Stimulated activated CD8-positive, alpha-beta memory T cell treated with anti-CD3 and anti-CD28 coated beads, Interleukin-4, amount 100 ng/mL, for 24 hours (primary cell): Measurements from ENCODE around the gene LDB3.
A peak's percentile ranks its signal among the peaks of the same experiment; 100 is the strongest.
"Not testable (repeated sequence)": the region's sequence is repeated elsewhere in the genome, so short reads cannot be mapped to it uniquely, and the experiment has no call there.

ENCODE experiments used
- DNase-seq: peaks from one replicate; pipeline ENCODE4 v3.0.0-alpha.2; 2020; ENCODE audit warnings: low read depth

The LDB3 gene

GRCh38 chr10:86730227-86730626, 61.9 kb downstream of the LDB3 start:
- no peak for DNase-seq

GRCh38 chr10:86732771-86733170, 64.5 kb downstream of the LDB3 start:
- no peak for DNase-seq

GRCh38 chr10:86733260-86733671, 65.0 kb downstream of the LDB3 start:
- no peak for DNase-seq

- DNase-seq: no peak
Measured at GRCh38 chr10:86734207-86734988, 66.1 kb downstream of the LDB3 start.

GRCh38 chr10:86735278-86735677, 67.0 kb downstream of the LDB3 start:
- DNase-seq: not testable (repeated sequence)

GRCh38 chr10:86742230-86742629, 73.9 kb downstream of the LDB3 start:
- DNase-seq: no peak

- no peak for DNase-seq
Measured at GRCh38 chr10:86744067-86744725, 75.9 kb downstream of the LDB3 start.

- DNase-seq: no peak
Measured at GRCh38 chr10:86747796-86748581, 79.7 kb downstream of the LDB3 start.

GRCh38 chr10:86749854-86750253, 81.5 kb downstream of the LDB3 start:
- DNase-seq: no peak

GRCh38 chr10:86751477-86751876, 83.2 kb downstream of the LDB3 start:
- DNase-seq: no peak

- DNase-seq: no peak
Measured at GRCh38 chr10:86752311-86752710, 84.0 kb downstream of the LDB3 start.

GRCh38 chr10:86753051-86753450, 84.7 kb downstream of the LDB3 start:
- no peak for DNase-seq

GRCh38 chr10:86753638-86754434, 85.5 kb downstream of the LDB3 start:
- DNase-seq: no peak

GRCh38 chr10:86755454-86755739, 87.1 kb downstream of the LDB3 start:
- DNase-seq: no peak

GRCh38 chr10:86755740-86756510, 87.6 kb downstream of the LDB3 start:
- peak; percentile 85 for DNase-seq

GRCh38 chr10:86756511-86757112, 88.3 kb downstream of the LDB3 start, which contains the start of gene BMPR1A:
TSS of gene BMPR1A (plus strand) at chr10:86756619. CDS start at chr10:86876019, 119,400 bp downstream.
- no peak for DNase-seq

- no peak for DNase-seq
Measured at GRCh38 chr10:86757113-86757972, 89.0 kb downstream of the LDB3 start.

GRCh38 chr10:86758189-86759072, 90.1 kb downstream of the LDB3 start:
- DNase-seq: no peak
